Measurements from ENCODE around the gene RHOF.

RHOF gene

GRCh38 chr12:121781998-121782979, 11.2 kb downstream of the RHOF start:
- H3K4me3 ChIP-seq (ENCODE audit: insufficient read depth, low read length, poor library complexity, severe bottlenecking): no peak overlapping the region
- peak overlapping the region; percentile 31 for H3K9ac ChIP-seq (ENCODE audit: low read length)
- H3F3A ChIP-seq (ENCODE audit: insufficient read depth): peaks cover 13% of the 10 kb centered on the region
- H2AFZ ChIP-seq (ENCODE audit: low read depth, low read length, severe bottlenecking): no peak overlapping the region
- H3K27ac ChIP-seq (ENCODE audit: low read depth, low read length): peak overlapping the region; percentile 72
- no peaks in the 10 kb centered on the region for H3K36me3 ChIP-seq (ENCODE audit: low read length)
- no peaks in the 10 kb centered on the region for H4K20me1 ChIP-seq (ENCODE audit: low read depth, low read length)
- peak overlapping the region; percentile 33 for H3K4me2 ChIP-seq (ENCODE audit: low read depth, low read length, poor library complexity, severe bottlenecking)
- TF ChIP-seq EZH2phosphoT487 (conservative IDR thresholded peaks at IDR 0.05; ENCODE audit: low read length): no peak
- no peak for TF ChIP-seq CTCF (IDR thresholded peaks at IDR 0.05; ENCODE audit: insufficient read depth, low read length, poor library complexity, severe bottlenecking)
- H3K79me2 ChIP-seq (ENCODE audit: insufficient read depth, low read length): peaks cover 27% of the 10 kb centered on the region
- no peaks in the 10 kb centered on the region for H3K9me2 ChIP-seq (replicated peaks; ENCODE audit: insufficient read depth, low read length)
- no peaks in the 10 kb centered on the region for H3K27me3 ChIP-seq (ENCODE audit: low read length)
- H3K9me3 ChIP-seq (ENCODE audit: insufficient read depth, low read length): no peaks in the 10 kb centered on the region

DNA sequence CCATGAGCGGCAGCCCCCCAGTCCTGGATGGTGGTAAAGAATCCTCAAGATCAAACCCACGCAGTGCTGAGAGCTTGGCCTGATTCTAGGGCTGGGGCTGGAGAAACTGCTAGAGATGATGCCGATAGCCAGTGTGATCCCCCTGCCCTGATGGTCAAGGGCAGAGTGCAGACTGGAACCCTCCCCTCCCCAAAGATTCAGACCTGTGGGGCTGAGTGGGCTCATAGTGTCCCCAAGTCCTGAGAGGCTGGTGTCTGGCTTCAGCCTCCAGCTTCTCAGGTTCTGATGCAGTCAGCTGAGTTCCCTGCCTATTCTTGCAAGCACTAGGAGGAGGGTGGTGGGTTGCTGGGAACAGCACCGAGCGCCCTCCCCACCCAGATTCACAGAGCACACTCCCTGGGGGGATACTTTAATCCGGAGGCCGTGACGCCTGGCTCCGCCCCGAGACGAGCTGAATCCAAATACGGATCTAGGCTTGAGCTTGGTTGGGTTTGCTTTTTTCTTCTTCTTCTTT, 11.9 kb downstream of the RHOF start:
- Histone ChIP-seq H3K79me2 (ENCODE audit: insufficient read depth, low read length) (peaks cover 19% of the 10 kb centered on the region), H3K4me3 (ENCODE audit: insufficient read depth, low read length, poor library complexity, severe bottlenecking) (no peak overlapping the region), H3K9ac (ENCODE audit: low read length) (peak overlapping the region; percentile 31; the same call in 1 of the 2 replicates), H3K4me2 (ENCODE audit: low read depth, low read length, poor library complexity, severe bottlenecking) (peak overlapping the region; percentile 33), H3K27me3 (ENCODE audit: low read length) (no peaks in the 10 kb centered on the region), H4K20me1 (ENCODE audit: low read depth, low read length) (no peaks in the 10 kb centered on the region), H3F3A (ENCODE audit: insufficient read depth) (peaks cover 15% of the 10 kb centered on the region), H3K9me2 (replicated peaks; ENCODE audit: insufficient read depth, low read length) (no peaks in the 10 kb centered on the region), H2AFZ (ENCODE audit: low read depth, low read length, severe bottlenecking) (no peak overlapping the region), H3K27ac (ENCODE audit: low read depth, low read length) (peak overlapping the region; percentile 72), H3K9me3 (ENCODE audit: insufficient read depth, low read length) (no peaks in the 10 kb centered on the region), H3K36me3 (ENCODE audit: low read length) (no peaks in the 10 kb centered on the region)
- TF ChIP-seq EZH2phosphoT487 (conservative IDR thresholded peaks at IDR 0.05; ENCODE audit: low read length): no peak
- no peak for TF ChIP-seq CTCF (IDR thresholded peaks at IDR 0.05; ENCODE audit: insufficient read depth, low read length, poor library complexity, severe bottlenecking)

DNA sequence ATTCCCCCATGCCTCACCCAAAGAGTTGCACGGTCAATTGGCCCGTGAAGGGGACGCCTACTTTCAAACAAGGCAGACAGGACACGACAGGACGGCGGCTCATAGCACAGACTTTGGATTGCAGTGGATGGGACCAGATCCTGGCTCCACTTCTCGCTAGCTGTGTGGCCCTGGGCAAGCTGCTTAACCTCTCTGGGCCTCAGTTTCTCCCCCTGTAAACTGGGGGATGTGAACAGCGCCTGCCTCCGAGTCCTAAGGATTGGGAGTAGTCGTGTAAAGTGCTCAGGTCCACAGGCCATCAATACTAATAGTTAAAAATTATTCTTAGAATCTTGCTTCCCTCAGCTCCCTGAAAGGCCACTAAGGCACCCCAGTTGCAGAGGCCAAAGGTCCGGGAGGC, 13.1 kb downstream of the RHOF start:
- Histone ChIP-seq H3K27ac (ENCODE audit: low read depth, low read length) (no peak overlapping the region), H3K9me2 (replicated peaks; ENCODE audit: insufficient read depth, low read length) (no peaks in the 10 kb centered on the region), H3F3A (ENCODE audit: insufficient read depth) (peaks cover 15% of the 10 kb centered on the region), H3K9me3 (ENCODE audit: insufficient read depth, low read length) (no peaks in the 10 kb centered on the region), H3K4me2 (ENCODE audit: low read depth, low read length, poor library complexity, severe bottlenecking) (no peak overlapping the region), H3K27me3 (ENCODE audit: low read length) (no peaks in the 10 kb centered on the region), H3K36me3 (ENCODE audit: low read length) (no peaks in the 10 kb centered on the region), H2AFZ (ENCODE audit: low read depth, low read length, severe bottlenecking) (no peak overlapping the region), H3K4me3 (ENCODE audit: insufficient read depth, low read length, poor library complexity, severe bottlenecking) (no peak overlapping the region), H4K20me1 (ENCODE audit: low read depth, low read length) (no peaks in the 10 kb centered on the region), H3K9ac (ENCODE audit: low read length) (no peak overlapping the region), H3K79me2 (ENCODE audit: insufficient read depth, low read length) (peaks cover 17% of the 10 kb centered on the region)
- TF ChIP-seq EZH2phosphoT487 (conservative IDR thresholded peaks at IDR 0.05; ENCODE audit: low read length): no peak
- TF ChIP-seq CTCF (IDR thresholded peaks at IDR 0.05; ENCODE audit: insufficient read depth, low read length, poor library complexity, severe bottlenecking): no peak
